ENCODE results near the gene C9orf85.

C9orf85 gene

DNA sequence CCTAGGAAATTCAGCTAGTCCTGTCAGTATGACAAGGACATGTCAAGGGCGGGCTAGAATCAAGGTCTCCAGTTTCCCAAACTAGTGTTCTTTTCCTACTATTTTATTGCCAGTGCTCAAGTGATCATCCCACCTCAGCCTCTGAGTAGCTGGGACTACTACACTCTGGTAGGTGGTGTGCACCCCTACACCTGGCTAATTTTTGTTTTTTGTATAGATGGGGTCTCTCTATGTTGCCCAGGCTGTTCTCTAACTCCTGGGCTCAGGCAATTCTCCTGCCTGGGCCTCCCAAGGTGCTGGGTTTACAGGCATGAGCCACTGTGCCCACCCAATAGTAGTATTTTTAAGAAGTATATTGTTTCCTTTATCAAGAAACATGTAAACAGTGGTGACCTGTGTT, 54.0 kb downstream of the C9orf85 start:
- Histone ChIP-seq H3K4me2 (ENCODE audit: low read length) (no peak overlapping the region), H3K36me3 (ENCODE audit: control insufficient read depth, insufficient read depth, low read length) (no peaks in the 10 kb centered on the region), H3K9me3 (ENCODE audit: control insufficient read depth, low read length) (no peaks in the 10 kb centered on the region), H2AFZ (no peak overlapping the region), H3K4me3 (ENCODE audit: low read depth, low read length) (no peak overlapping the region), H3K4me1 (no peaks in the 10 kb centered on the region), H3K27me3 (ENCODE audit: control insufficient read depth, insufficient read depth, low read length) (no peaks in the 10 kb centered on the region), H3K9ac (no peak overlapping the region), H3K27ac (no peak overlapping the region), H3K79me2 (no peaks in the 10 kb centered on the region)
- TF ChIP-seq, protein P1, sequence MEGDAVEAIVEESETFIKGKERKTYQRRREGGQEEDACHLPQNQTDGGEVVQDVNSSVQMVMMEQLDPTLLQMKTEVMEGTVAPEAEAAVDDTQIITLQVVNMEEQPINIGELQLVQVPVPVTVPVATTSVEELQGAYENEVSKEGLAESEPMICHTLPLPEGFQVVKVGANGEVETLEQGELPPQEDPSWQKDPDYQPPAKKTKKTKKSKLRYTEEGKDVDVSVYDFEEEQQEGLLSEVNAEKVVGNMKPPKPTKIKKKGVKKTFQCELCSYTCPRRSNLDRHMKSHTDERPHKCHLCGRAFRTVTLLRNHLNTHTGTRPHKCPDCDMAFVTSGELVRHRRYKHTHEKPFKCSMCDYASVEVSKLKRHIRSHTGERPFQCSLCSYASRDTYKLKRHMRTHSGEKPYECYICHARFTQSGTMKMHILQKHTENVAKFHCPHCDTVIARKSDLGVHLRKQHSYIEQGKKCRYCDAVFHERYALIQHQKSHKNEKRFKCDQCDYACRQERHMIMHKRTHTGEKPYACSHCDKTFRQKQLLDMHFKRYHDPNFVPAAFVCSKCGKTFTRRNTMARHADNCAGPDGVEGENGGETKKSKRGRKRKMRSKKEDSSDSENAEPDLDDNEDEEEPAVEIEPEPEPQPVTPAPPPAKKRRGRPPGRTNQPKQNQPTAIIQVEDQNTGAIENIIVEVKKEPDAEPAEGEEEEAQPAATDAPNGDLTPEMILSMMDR (IDR thresholded peaks at IDR 0.05), result no peak

GRCh38 chr9:71966601-71967000, 55.2 kb downstream of the C9orf85 start:
- H3K36me3 ChIP-seq (ENCODE audit: control insufficient read depth, insufficient read depth, low read length), result no peaks in the 10 kb centered on the region
- no peaks in the 10 kb centered on the region for H3K9me3 ChIP-seq (ENCODE audit: control insufficient read depth, low read length)
- H2AFZ ChIP-seq, result no peak overlapping the region
- no peaks in the 10 kb centered on the region for H3K27me3 ChIP-seq (ENCODE audit: control insufficient read depth, insufficient read depth, low read length)
- no peak overlapping the region for H3K9ac ChIP-seq
- no peaks in the 10 kb centered on the region for H3K4me1 ChIP-seq
- H3K79me2 ChIP-seq, result no peaks in the 10 kb centered on the region
- TF ChIP-seq, protein P1 (IDR thresholded peaks at IDR 0.05), result no peak
- no peak overlapping the region for H3K27ac ChIP-seq
- H3K4me3 ChIP-seq (ENCODE audit: low read depth, low read length), result no peak overlapping the region
- no peak overlapping the region for H3K4me2 ChIP-seq (ENCODE audit: low read length)

GRCh38 chr9:71968541-71969090, 57.2 kb downstream of the C9orf85 start:
- TF ChIP-seq, protein P1 (IDR thresholded peaks at IDR 0.05), result no peak
- H3K27me3 ChIP-seq (ENCODE audit: control insufficient read depth, insufficient read depth, low read length), result no peaks in the 10 kb centered on the region

DNA sequence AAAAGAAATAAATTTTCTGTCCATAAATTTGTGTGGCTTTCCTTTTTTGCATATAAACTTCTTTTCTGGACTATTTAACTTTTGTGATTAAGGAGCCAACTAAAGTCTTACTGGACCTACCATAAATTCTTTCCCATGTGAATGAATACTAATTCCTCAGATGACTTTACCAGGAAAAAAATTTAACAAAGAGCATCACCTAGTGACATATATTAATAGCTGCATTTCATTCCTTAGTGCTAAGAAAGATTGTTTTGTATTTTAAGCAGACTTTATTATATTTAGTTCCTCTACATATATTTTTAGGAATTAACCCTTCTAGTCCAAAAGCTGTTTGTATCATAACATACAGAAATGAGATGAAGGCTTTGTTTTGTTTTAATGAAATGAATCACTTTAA, 64.4 kb downstream of the C9orf85 start:
- Histone ChIP-seq H3K27me3 (ENCODE audit: control insufficient read depth, insufficient read depth, low read length) (no peaks in the 10 kb centered on the region), H3K27ac (no peak overlapping the region), H2AFZ (no peak overlapping the region), H3K79me2 (no peaks in the 10 kb centered on the region), H3K4me2 (ENCODE audit: low read length) (no peak overlapping the region), H3K4me3 (ENCODE audit: low read depth, low read length) (no peak overlapping the region), H3K9ac (no peak overlapping the region), H3K4me1 (no peaks in the 10 kb centered on the region), H3K9me3 (ENCODE audit: control insufficient read depth, low read length) (no peaks in the 10 kb centered on the region), H3K36me3 (ENCODE audit: control insufficient read depth, insufficient read depth, low read length) (no peaks in the 10 kb centered on the region)
- TF ChIP-seq, protein P1 (IDR thresholded peaks at IDR 0.05), result no peak

More at GRCh38 chr9:71968541-71969090, 57.2 kb downstream of the C9orf85 start:
- H3K9ac ChIP-seq, result no peak overlapping the region
- H3K4me2 ChIP-seq (ENCODE audit: low read length), result no peak overlapping the region
- no peaks in the 10 kb centered on the region for H3K36me3 ChIP-seq (ENCODE audit: control insufficient read depth, insufficient read depth, low read length)
- no peaks in the 10 kb centered on the region for H3K79me2 ChIP-seq
- H3K4me1 ChIP-seq, result no peaks in the 10 kb centered on the region
- H3K4me3 ChIP-seq (ENCODE audit: low read depth, low read length), result no peak overlapping the region
- no peaks in the 10 kb centered on the region for H3K9me3 ChIP-seq (ENCODE audit: control insufficient read depth, low read length)
- H3K27ac ChIP-seq, result no peak overlapping the region
- H2AFZ ChIP-seq, result no peak overlapping the region

DNA sequence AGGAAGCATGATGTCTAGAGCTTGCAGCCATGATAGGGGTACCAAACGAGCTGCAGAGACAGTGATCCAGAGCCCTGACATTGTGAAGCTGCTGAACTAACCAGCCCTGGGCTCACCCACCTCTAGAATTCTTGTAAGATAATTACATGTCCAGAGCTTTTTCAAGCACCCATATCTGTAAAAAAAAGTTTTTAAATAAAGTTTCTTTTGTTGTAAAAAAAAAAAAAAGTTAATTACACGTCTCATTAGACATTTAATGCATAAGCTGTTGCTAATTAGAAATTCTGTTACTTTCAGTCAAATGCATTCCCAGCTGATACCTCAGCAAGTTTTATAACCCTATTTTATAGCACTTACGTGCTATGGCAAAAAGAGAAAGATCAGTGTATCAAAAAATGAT, 65.6 kb downstream of the C9orf85 start:
- no peaks in the 10 kb centered on the region for H3K79me2 ChIP-seq

More for the DNA sequence above, 65.6 kb downstream of the C9orf85 start:
- no peaks in the 10 kb centered on the region for H3K27me3 ChIP-seq (ENCODE audit: control insufficient read depth, insufficient read depth, low read length)
- H3K4me2 ChIP-seq (ENCODE audit: low read length), result no peak overlapping the region
- no peaks in the 10 kb centered on the region for H3K9me3 ChIP-seq (ENCODE audit: control insufficient read depth, low read length)
- H3K4me1 ChIP-seq, result no peaks in the 10 kb centered on the region
- no peak overlapping the region for H3K9ac ChIP-seq
- H3K36me3 ChIP-seq (ENCODE audit: control insufficient read depth, insufficient read depth, low read length), result no peaks in the 10 kb centered on the region
- H3K27ac ChIP-seq, result no peak overlapping the region
- no peak overlapping the region for H3K4me3 ChIP-seq (ENCODE audit: low read depth, low read length)
- TF ChIP-seq, protein P1 (IDR thresholded peaks at IDR 0.05), result no peak
- no peak overlapping the region for H2AFZ ChIP-seq

Measured in parathyroid adenoma (tissue), 2 donors.